GM12891 (cell line): ENCODE results near the gene TAF11L14.
"Not testable (repeated sequence)": the region's sequence is repeated elsewhere in the genome, so short reads cannot be mapped to it uniquely, and the experiment has no call there.

ENCODE experiments used
- PAX5 ChIP-seq: IDR thresholded peaks from 2 replicates; pipeline ENCODE4 v1.6.1; 2011; ENCODE audit warnings: low read length, moderate library complexity, mild to moderate bottlenecking; ENCODE audit not compliant: insufficient read depth, severe bottlenecking
- POLR2A ChIP-seq: IDR thresholded peaks from 2 replicates; pipeline ENCODE4 v1.6.1; 2011; ENCODE audit warnings: low read depth, low read length, control low read depth
- POLR2AphosphoS5 ChIP-seq: IDR thresholded peaks from 2 replicates; pipeline ENCODE4 v1.6.1; 2011; ENCODE audit warnings: low read depth, low read length, control low read depth
- SPI1 ChIP-seq: IDR thresholded peaks from 2 replicates; pipeline ENCODE4 v1.6.1; 2011; ENCODE audit warnings: low read depth, low read length, control low read depth
- TAF1 ChIP-seq: IDR thresholded peaks from 2 replicates; pipeline ENCODE4 v1.6.1; 2011; ENCODE audit warnings: low read depth, low read length, control low read depth

DNA sequence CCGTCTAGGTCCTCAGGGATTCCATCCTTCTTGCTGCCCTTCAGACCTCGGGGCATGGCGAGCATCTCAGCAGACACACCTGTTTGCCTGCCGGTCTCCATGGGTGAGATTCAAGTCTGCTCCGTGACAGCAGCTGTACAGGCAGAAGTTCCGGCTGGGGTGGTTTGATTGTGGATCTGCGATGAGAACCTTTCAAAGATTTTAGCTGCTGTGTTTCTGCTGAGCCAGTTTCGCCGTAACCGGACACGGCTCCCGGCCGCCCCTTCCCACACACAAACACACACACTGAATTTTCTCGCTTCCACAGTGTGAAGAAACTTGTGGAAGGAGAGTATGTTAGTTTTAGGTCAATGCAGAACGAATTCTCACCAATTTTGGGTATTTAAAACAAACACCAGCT lies 36.5 kb upstream of the TAF11L14 start, which contains the start of gene TAF11L10:
- TF ChIP-seq POLR2A, POLR2AphosphoS5, TAF1, PAX5, SPI1: not testable (repeated sequence)
